HG02623 (cell line): Measurements from ENCODE around the gene TCEAL3.
"Not testable (repeated sequence)": the region's sequence is repeated elsewhere in the genome, so short reads cannot be mapped to it uniquely, and the experiment has no call there.

Experiments used
- ATAC-seq: cut with Tn5 transposase; IDR thresholded peaks from one replicate; pipeline ENCODE4 v1.9.1; 2021; ENCODE audit warnings: moderate library complexity; ENCODE audit not compliant: unreplicated experiment

TCEAL3 gene

GRCh38 chrX:103624111-103624510 is 16.3 kb downstream of the TCEAL3 start:
- no peak for ATAC-seq

- no peak for ATAC-seq
Measured at GRCh38 chrX:103626855-103627254, 19.1 kb downstream of the TCEAL3 start.

DNA sequence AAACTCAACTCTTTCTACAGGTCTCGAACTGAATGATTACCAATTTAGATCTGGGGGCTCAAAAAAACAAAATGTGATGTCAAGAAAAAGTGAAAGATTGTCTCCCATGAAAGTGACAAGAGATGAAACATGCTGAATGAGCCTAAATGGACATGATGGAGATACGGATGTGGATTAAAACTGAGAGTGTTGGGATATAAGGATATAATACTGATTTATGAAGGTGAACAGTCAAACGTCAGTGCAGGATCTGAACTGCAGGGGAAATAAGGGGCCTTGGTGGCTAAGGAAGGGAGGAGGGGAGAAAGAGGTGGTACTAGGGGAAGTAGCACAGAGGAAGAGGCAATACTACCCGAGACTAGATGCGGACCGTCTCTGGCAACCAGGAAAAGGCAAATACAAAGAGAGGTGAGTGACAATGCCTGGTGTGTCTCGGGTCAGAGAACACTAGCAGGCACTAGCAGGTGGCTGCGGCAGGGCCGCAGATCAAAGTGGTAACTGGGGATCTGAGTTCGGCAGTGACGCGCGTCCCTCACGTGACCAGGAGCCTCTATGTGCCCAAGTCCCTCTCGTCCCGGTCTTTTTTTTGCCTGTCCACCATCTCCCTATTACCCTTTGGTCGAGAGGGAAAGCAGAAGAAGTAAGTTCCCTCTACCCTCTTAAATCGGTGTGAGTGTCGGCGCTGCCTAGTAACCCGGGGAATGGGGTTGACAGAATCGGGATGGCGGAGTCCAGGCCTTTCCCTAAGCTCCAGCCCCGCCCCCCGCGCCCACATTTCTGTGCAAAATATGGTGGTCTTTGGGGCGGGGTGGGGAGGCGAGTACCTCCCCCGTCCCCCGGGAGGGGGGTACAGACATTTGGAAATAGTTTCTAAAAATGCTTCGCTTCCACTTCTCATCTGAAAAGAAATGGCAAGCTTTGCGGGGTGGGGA is 20.9 kb downstream of the TCEAL3 start, which contains the start of gene TCEAL1:
Gene TCEAL1, plus strand, starts transcription at position 590 of the 932 bp plus-strand sequence. CDS start 942 bp downstream, outside the sequence.
- peak; percentile 49 for ATAC-seq

DNA sequence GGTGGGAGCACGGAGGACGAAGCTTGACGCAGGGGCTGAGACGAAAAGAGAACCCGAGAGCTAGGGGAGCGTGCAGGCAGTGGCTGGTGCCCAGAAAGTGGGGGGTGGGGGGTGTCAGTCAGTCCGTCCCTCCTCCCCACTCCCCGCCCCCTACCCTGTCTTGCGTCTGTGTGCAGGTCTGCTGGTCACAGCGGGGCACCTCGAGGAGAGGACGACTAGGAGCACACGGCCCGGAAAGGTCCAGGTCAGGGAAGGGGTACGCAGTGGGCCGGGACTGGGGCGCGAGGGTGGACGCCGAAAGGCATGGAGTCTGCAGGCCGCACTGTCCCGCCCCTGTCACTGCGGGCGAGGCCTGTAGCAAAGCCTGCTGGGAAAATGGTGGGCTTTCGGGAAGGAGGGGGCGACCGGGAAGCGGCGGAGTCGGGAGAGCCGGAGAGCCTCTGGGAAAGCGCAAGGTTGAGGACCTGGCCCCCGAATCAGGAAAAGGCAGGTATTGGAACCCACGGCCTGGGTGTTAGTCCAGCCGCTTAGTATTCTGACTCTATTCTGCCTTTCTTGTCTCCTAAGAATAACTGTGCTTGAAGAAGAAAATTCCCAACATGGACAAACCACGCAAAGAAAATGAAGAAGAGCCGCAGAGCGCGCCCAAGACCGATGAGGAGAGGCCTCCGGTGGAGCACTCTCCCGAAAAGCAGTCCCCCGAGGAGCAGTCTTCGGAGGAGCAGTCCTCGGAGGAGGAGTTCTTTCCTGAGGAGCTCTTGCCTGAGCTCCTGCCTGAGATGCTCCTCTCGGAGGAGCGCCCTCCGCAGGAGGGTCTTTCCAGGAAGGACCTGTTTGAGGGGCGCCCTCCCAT is 21.8 kb downstream of the TCEAL3 start:
- peak; percentile 33 for ATAC-seq

- ATAC-seq, result peak; percentile 10
Measured at GRCh38 chrX:103630171-103630511, 22.4 kb downstream of the TCEAL3 start.

- ATAC-seq, result no peak
Measured at GRCh38 chrX:103631145-103631544, 23.4 kb downstream of the TCEAL3 start.

DNA sequence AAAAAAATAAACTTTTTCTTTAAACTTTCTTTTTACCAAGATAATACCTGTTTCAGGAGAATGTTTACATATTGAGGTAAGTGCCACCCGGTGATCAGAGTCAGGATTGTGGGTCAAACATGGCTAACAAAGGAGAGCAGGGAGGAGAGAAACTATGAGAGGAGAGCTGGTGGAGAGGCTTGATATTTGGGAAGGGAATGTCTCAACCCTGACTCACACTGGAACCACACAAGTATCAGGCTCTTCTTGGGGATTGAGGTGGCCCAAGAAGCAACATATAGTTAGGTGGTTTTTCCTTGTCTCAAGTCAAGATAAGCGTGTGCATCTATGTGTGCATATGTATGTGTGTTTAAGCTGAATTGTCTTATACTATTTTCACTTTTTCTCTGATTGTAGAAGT is 27.7 kb downstream of the TCEAL3 start:
- ATAC-seq, result no peak

GRCh38 chrX:103637604-103638338 is 30.0 kb downstream of the TCEAL3 start:
- ATAC-seq, result no peak

GRCh38 chrX:103638479-103639346 is 30.9 kb downstream of the TCEAL3 start:
- ATAC-seq, result not testable (repeated sequence)

- no peak for ATAC-seq
Measured at GRCh38 chrX:103640401-103641155, 32.8 kb downstream of the TCEAL3 start.

GRCh38 chrX:103644125-103644524 is 36.4 kb downstream of the TCEAL3 start:
- no peak for ATAC-seq

GRCh38 chrX:103647630-103648029 is 39.9 kb downstream of the TCEAL3 start:
- no peak for ATAC-seq

GRCh38 chrX:103651151-103651773 is 43.5 kb downstream of the TCEAL3 start:
- no peak for ATAC-seq

DNA sequence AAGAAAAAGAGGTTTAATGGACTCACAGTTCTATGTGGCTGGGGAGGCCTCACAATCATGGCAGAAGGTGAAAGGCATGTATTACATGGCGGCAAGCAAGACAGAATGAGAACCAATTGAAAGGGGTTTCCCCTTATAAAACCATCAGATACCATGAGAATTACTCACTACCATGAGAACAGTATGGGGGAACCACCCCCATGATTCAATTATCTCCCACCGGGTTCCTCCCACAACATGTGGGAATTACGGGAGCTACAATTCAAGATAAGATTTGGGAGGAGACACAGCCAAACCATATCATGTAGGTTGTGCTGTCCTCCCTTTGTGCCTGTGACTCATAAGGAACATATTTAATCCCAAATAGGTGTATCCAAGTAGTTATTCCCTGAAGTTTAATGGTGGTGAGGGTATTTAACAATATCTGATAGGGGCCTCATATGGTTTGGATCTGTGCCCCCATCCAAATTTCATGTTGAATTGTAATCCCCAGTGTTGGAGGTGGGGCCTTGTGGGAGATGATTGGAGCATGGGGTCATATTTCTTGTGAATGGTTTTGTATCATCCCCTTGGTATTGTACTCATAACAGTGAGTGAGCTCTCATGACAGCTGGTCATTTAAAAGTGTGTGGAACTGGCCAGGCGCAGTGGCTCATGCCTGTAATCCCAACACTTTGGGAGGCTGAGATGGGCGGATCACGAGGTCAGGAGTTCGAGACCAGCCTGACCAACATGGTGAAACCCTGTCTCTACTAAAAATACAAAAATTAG is 47.7 kb downstream of the TCEAL3 start:
- ATAC-seq, result not testable (repeated sequence)

GRCh38 chrX:103656617-103657016 is 48.9 kb downstream of the TCEAL3 start:
- no peak for ATAC-seq

DNA sequence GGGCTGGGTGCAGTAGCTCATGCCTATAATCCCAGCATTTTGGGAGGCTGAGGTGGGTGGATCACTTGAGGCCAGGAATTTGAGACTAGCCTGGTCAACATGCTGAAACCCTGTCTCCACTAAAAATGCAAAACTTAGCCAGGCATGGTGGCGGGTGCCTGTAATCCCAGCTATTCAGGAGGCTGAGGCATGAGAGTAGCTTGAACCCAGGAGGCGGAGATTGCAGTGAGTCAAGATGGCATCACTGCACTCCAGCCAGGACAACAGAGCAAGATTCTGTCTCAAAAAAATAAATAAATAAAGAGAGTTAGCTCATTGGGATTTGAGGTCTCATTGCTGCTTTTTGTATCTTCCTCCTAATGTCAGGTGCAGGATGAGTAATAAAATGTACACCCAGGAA is 49.3 kb downstream of the TCEAL3 start:
- ATAC-seq, result not testable (repeated sequence)

- ATAC-seq, result no peak
Measured at GRCh38 chrX:103658681-103659433, 51.1 kb downstream of the TCEAL3 start.
